ENCODE results near the gene ZNF80. TPM values are rescaled to one million over a fixed set of nuclear protein-coding genes. Genes with fewer than 3 reads are reported as not detected.

ZNF80 gene
- polyA plus RNA-seq, 3 donors, result not detected

DNA sequence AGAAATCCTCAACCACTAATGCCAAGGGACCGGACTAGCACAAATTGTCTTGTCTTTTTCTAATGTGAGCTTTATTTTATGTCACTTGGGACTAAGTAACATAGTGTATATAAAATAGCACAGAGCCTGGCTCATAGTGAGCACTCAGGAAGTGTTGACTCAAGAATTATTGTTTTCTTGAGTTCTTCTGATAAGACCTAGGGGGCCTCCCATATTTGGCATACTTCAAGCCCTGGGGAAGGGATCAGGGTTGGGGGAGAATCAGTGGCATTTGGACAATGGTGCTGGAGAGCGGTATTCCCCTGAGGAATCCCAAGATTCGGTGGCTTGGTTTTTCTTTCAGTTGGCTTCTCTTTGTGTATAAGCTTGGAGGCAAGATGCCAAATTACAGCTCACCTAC lies 19.4 kb downstream of the ZNF80 start:
- Histone ChIP-seq H3K9me3 (replicated peaks in 1 of 2; ENCODE audit: control insufficient read depth in 1 of 2, insufficient read depth in 1 of 2, low read length in 2 of 2) (no peaks in the 10 kb centered on the region), H3K79me2 (ENCODE audit: insufficient read depth, low read length) (no peaks in the 10 kb centered on the region), H3K9ac (ENCODE audit: insufficient read depth, low read length, poor library complexity, severe bottlenecking) (no peak overlapping the region), H3K4me1 (ENCODE audit: control insufficient read depth in 1 of 2, insufficient read depth in 2 of 2, low read length in 2 of 2) (peaks cover 5 to 10% of the 10 kb centered on the region in 2 donors), H2AFZ (ENCODE audit: insufficient read depth, low read depth, low read length, poor library complexity, severe bottlenecking) (no peak overlapping the region), H3K4me3 (replicated peaks in 1 of 3; ENCODE audit: low read depth in 2 of 3, low read length in 3 of 3) (no peak overlapping the region), H3K4me2 (replicated peaks; ENCODE audit: extremely low read depth, low read length, poor library complexity, severe bottlenecking) (no peak overlapping the region), H3K27me3 (ENCODE audit: control insufficient read depth in 2 of 2, insufficient read depth in 2 of 2, low read length in 2 of 2) (peaks cover 0 to 3% of the 10 kb centered on the region in 2 donors), H3K36me3 (replicated peaks in 1 of 2; ENCODE audit: control insufficient read depth in 1 of 2, insufficient read depth in 2 of 2, low read length in 2 of 2) (no peaks in the 10 kb centered on the region), H3K27ac (ENCODE audit: low read depth in 1 of 2, low read length in 2 of 2) (no peak overlapping the region), H4K20me1 (ENCODE audit: insufficient read depth, low read length) (no peaks in the 10 kb centered on the region)
- TF ChIP-seq, protein P1, sequence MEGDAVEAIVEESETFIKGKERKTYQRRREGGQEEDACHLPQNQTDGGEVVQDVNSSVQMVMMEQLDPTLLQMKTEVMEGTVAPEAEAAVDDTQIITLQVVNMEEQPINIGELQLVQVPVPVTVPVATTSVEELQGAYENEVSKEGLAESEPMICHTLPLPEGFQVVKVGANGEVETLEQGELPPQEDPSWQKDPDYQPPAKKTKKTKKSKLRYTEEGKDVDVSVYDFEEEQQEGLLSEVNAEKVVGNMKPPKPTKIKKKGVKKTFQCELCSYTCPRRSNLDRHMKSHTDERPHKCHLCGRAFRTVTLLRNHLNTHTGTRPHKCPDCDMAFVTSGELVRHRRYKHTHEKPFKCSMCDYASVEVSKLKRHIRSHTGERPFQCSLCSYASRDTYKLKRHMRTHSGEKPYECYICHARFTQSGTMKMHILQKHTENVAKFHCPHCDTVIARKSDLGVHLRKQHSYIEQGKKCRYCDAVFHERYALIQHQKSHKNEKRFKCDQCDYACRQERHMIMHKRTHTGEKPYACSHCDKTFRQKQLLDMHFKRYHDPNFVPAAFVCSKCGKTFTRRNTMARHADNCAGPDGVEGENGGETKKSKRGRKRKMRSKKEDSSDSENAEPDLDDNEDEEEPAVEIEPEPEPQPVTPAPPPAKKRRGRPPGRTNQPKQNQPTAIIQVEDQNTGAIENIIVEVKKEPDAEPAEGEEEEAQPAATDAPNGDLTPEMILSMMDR (IDR thresholded peaks at IDR 0.05), result no peak
- no CpG with 5 or more reads among the region's 3 CpGs for WGBS (ENCODE audit: insufficient coverage)
- no peak for DNase-seq
- no peak overlapping the region for H3K4me3 Mint-ChIP-seq
- intact Hi-C loops (cut with micrococcal nuclease), result no loop called here
- no peak overlapping the region for H3K27ac Mint-ChIP-seq
- no peaks in the 10 kb centered on the region for H3K4me1 Mint-ChIP-seq
- H3K27me3 Mint-ChIP-seq (ENCODE audit: low read depth in 3 of 3), result peaks cover 1 to 3% (median 2%) of the 10 kb centered on the region in 3 donors
- no peaks in the 10 kb centered on the region for H3K36me3 Mint-ChIP-seq
- H3K9me3 Mint-ChIP-seq, result peaks cover 0 to 1% (median 0%) of the 10 kb centered on the region in 7 donors

DNA sequence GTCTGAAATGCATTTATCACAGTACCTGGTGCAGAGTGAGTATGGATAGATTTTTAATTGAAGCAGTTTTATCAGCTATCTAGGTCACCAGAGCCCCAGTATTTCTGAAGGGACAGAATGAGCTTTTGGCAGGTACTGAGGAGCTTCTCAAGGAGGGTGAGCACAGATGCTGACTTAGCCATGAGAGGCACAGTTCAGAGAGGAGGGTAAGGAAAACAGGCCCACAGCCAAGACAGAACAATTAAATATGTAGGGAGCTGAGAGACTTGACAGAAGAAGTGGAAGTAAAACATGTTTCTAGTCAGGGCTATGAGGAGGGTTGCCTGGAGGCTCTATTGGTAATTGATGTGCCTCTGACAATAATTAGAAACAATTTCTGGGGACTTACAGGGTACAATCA lies 20.1 kb downstream of the ZNF80 start:
- Histone ChIP-seq H3K79me2 (ENCODE audit: insufficient read depth, low read length) (no peaks in the 10 kb centered on the region), H3K9me3 (replicated peaks in 1 of 2; ENCODE audit: control insufficient read depth in 1 of 2, insufficient read depth in 1 of 2, low read length in 2 of 2) (no peaks in the 10 kb centered on the region), H2AFZ (ENCODE audit: insufficient read depth, low read depth, low read length, poor library complexity, severe bottlenecking) (no peak overlapping the region), H4K20me1 (ENCODE audit: insufficient read depth, low read length) (no peaks in the 10 kb centered on the region), H3K27ac (ENCODE audit: low read depth in 1 of 2, low read length in 2 of 2) (no peak overlapping the region), H3K4me2 (replicated peaks; ENCODE audit: extremely low read depth, low read length, poor library complexity, severe bottlenecking) (no peak overlapping the region), H3K27me3 (ENCODE audit: control insufficient read depth in 2 of 2, insufficient read depth in 2 of 2, low read length in 2 of 2) (peaks cover 0 to 3% of the 10 kb centered on the region in 2 donors), H3K36me3 (replicated peaks in 1 of 2; ENCODE audit: control insufficient read depth in 1 of 2, insufficient read depth in 2 of 2, low read length in 2 of 2) (no peaks in the 10 kb centered on the region), H3K4me3 (replicated peaks in 1 of 3; ENCODE audit: low read depth in 2 of 3, low read length in 3 of 3) (no peak overlapping the region), H3K4me1 (ENCODE audit: control insufficient read depth in 1 of 2, insufficient read depth in 2 of 2, low read length in 2 of 2) (peaks cover 5 to 11% of the 10 kb centered on the region in 2 donors), H3K9ac (ENCODE audit: insufficient read depth, low read length, poor library complexity, severe bottlenecking) (no peak overlapping the region)
- TF ChIP-seq, protein P1 (IDR thresholded peaks at IDR 0.05), result no peak
- no peak for DNase-seq
- Mint-ChIP-seq H3K27ac (no peak overlapping the region), H3K36me3 (no peaks in the 10 kb centered on the region), H3K9me3 (peaks cover 0 to 1% (median 0%) of the 10 kb centered on the region in 7 donors), H3K27me3 (ENCODE audit: low read depth in 3 of 3) (peaks cover 1 to 3% (median 2%) of the 10 kb centered on the region in 3 donors), H3K4me1 (no peaks in the 10 kb centered on the region), H3K4me3 (no peak overlapping the region)
- intact Hi-C loops (cut with micrococcal nuclease), result no loop called here

Measured in CD14-positive monocyte (primary cell).